OCI-LY7 (cell line): ENCODE results near the gene RASAL1.

ENCODE experiments used
- EZH2phosphoT487 ChIP-seq: fragments of 200-600 bp; sonication (generic); IDR thresholded peaks from 2 replicates; pipeline ENCODE4 v1.6.1; 2018; ENCODE audit warnings: low read depth, borderline replicate concordance, mild to moderate bottlenecking, mixed run types, antibody characterized with exemption, low read length, moderate library complexity, mixed read lengths
- TF ChIP-seq, protein P1 (sequence below): fragments of 200-600 bp; sonication (generic); conservative IDR thresholded peaks from 2 replicates; pipeline ENCODE4 v1.5.1; 2014; ENCODE audit warnings: mild to moderate bottlenecking, antibody characterized with exemption, low read length, moderate library complexity, mixed read lengths

DNA sequence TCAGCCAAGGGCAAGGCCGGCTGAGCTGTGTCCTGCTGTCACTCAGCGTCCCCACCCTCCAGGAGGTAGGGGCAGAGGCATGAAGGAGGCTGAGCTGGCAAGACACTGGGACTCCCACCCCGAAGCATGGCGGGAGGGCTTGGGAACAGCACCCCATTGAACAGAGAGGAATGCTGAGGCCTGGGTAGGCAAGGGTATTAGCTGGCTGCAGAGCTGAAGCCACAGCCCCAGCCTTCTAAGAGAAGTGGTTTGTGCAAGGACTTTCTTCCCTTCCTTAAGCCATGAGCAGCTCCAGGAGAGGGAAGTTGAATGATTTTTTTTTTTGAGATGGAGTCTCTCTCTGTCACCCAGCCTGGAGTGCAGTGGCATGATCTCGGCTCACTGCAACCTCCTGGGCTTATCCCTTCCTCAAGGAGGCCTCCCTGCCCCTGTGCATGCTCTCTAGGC, 7.3 kb upstream of the RASAL1 start:
- TF ChIP-seq, protein P1, sequence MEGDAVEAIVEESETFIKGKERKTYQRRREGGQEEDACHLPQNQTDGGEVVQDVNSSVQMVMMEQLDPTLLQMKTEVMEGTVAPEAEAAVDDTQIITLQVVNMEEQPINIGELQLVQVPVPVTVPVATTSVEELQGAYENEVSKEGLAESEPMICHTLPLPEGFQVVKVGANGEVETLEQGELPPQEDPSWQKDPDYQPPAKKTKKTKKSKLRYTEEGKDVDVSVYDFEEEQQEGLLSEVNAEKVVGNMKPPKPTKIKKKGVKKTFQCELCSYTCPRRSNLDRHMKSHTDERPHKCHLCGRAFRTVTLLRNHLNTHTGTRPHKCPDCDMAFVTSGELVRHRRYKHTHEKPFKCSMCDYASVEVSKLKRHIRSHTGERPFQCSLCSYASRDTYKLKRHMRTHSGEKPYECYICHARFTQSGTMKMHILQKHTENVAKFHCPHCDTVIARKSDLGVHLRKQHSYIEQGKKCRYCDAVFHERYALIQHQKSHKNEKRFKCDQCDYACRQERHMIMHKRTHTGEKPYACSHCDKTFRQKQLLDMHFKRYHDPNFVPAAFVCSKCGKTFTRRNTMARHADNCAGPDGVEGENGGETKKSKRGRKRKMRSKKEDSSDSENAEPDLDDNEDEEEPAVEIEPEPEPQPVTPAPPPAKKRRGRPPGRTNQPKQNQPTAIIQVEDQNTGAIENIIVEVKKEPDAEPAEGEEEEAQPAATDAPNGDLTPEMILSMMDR, result no peak
- no peak for TF ChIP-seq EZH2phosphoT487
